Gastroesophageal sphincter (tissue), 4 donors: Measurements from ENCODE around the gene PRIM1. TPM values are rescaled to one million over a fixed set of nuclear protein-coding genes. Genes with fewer than 3 reads are reported as not detected.

Experiments
- ATAC-seq: fragments of 150-250 bp; one replicate; pipeline ENCODE4 v1.9.1; 2016; ENCODE audit warnings: mild to moderate bottlenecking, moderate library complexity
- H3K27ac ChIP-seq, 4 donors: fragments of 200-600 bp; sonication (generic) in 3 of 4; 1 replicate in 3 of 4; 2 replicates in 1 of 4; pipeline ENCODE4 v1.5.1; 2016 to 2019
- H3K27me3 ChIP-seq: fragments of 200-600 bp; sonication (generic); one replicate; pipeline ENCODE4 v1.5.1; 2019
- H3K36me3 ChIP-seq, 2 donors: fragments of 200-600 bp; sonication (generic); one replicate each; pipeline ENCODE4 v1.5.1; 2019; ENCODE audit warnings: control low read depth in 1 of 2
- H3K4me1 ChIP-seq, 3 donors: fragments of 200-600 bp; sonication (generic); 1 replicate in 2 of 3; 2 replicates in 1 of 3; pipeline ENCODE4 v1.5.1; 2016 to 2019; ENCODE audit warnings: control low read depth in 2 of 3
- H3K4me3 ChIP-seq, 2 donors: fragments of 200-600 bp; sonication (generic); one replicate each; pipeline ENCODE4 v1.5.1; 2019; ENCODE audit warnings: mild to moderate bottlenecking in 1 of 2, moderate library complexity in 1 of 2
- H3K9me3 ChIP-seq, 3 donors: fragments of 200-600 bp; sonication (generic); one replicate each; pipeline ENCODE4 v1.5.1; 2017 to 2019; ENCODE audit warnings: control low read depth in 2 of 3
- CTCF ChIP-seq, 4 experiments: fragments of 200-600 bp in 2 of 4; fragments of 450-650 bp in 2 of 4; sonication (generic) in 1 of 4; IDR thresholded peaks; one replicate each; pipeline ENCODE4 v1.5.1; 2017 to 2019; ENCODE audit warnings: antibody characterized with exemption in 4 of 4, mild to moderate bottlenecking in 2 of 4, moderate library complexity in 2 of 4
- EP300 ChIP-seq: sonication (generic); formaldehyde crosslinking; IDR thresholded peaks from one replicate; pipeline ENCODE4 v1.6.1; 2017; ENCODE audit warnings: antibody characterized with exemption, mild to moderate bottlenecking
- POLR2A ChIP-seq, 2 donors: fragments of 450-650 bp; IDR thresholded peaks; one replicate each; pipeline ENCODE4 v1.6.1; 2017; ENCODE audit warnings: antibody characterized with exemption in 2 of 2, mild to moderate bottlenecking in 2 of 2, moderate library complexity in 1 of 2
- POLR2AphosphoS5 ChIP-seq: sonication (generic); formaldehyde crosslinking; IDR thresholded peaks from one replicate; pipeline ENCODE4 v1.6.1; 2017; ENCODE audit warnings: antibody characterized with exemption
- WGBS, 2 donors: methylation state at CpG; one replicate each; pipeline ENCODE4 v1.1.5; 2018; ENCODE audit warnings: low coverage in 1 of 2; 5-methylcytosine and 5-hydroxymethylcytosine counted together
- total RNA-seq, 4 donors: library from RNA; depleted of rRNA; stranded (reverse); fragments of >200 nt; gene quantifications; one replicate each; pipeline ENCODE4 v1.1.0, GENCODE V29; 2016

Gene PRIM1
- total RNA-seq, 4 donors from 2014 or later: 2.6 to 13.0 (median 5.1) TPM

DNA sequence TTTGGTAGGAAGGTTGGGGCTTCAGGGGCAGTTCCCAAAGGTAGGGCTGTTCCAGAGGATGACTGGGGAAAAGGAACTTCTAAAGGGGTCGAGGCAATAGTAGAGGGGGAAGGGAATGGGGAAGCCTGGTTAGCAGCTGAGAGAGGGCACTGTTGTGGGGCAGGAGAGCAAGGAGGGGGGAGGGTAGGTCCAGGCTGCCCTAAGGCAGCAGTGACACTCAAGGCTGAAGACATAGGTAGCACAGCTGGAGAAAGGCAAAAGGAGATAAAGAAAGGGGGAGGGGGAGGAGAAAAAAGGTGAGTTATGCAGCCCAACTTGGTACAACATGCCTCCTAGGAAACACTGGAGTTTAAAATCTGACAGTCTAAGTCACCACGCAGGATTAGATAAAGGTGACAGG is 30.9 kb downstream of the PRIM1 start:
- H3K9me3 ChIP-seq: no peaks in the 10 kb centered on the region
- H3K27ac ChIP-seq: peak overlapping the region in 3 of 4 donors; percentile 3 to 21 (median 3)
- TF ChIP-seq POLR2A (IDR thresholded peaks at IDR 0.05) (no peak), EP300 (no peak), CTCF (IDR thresholded peaks at IDR 0.05) (no peak), POLR2AphosphoS5 (no peak)
- H3K27me3 ChIP-seq: no peaks in the 10 kb centered on the region
- no peak for ATAC-seq
- peaks cover 5 to 87% (median 49%) of the 10 kb centered on the region in 3 donors for H3K4me1 ChIP-seq
- WGBS, 2 donors: 44 to 48% methylated on average over 2 of the region's 2 CpGs
- peaks cover 0 to 54% of the 10 kb centered on the region in 2 donors for H3K36me3 ChIP-seq
- no peak overlapping the region for H3K4me3 ChIP-seq

DNA sequence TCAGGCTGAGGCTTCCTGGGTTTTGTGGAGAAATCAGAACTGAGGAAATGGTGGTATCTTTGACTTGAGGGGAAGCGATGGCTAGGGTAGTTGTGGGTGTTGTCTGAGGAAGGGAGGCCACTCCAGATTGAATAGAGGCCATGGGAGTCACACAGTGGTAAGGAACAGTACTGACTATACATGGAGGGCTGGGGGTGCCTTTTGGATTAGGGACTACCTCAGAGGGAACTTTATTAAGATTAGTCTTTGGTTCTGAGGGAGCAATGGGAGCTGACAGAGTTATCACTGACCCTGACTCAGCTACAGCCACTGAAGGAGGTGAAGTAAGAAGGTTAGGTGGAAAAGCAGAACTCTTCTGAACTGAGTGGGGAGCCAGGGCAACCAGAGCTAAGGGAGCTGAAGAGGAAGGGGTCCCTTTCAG is 31.4 kb downstream of the PRIM1 start:
- Histone ChIP-seq H3K9me3 (no peaks in the 10 kb centered on the region), H3K4me3 (no peak overlapping the region), H3K27me3 (no peaks in the 10 kb centered on the region), H3K36me3 (peaks cover 0 to 58% of the 10 kb centered on the region in 2 donors), H3K4me1 (peaks cover 5 to 87% (median 49%) of the 10 kb centered on the region in 3 donors), H3K27ac (peak overlapping the region in 2 of 4 donors; percentile 1 to 3)
- 57 to 89% methylated on average over 1 of the region's 1 CpG for WGBS, 2 donors
- ATAC-seq: no peak
- no peak for TF ChIP-seq CTCF (IDR thresholded peaks at IDR 0.05)
- TF ChIP-seq EP300: no peak
- no peak for TF ChIP-seq POLR2A (IDR thresholded peaks at IDR 0.05)
- no peak for TF ChIP-seq POLR2AphosphoS5

GRCh38 chr12:56719056-56719455 is 33.1 kb downstream of the PRIM1 start:
- ATAC-seq: no peak
- Histone ChIP-seq H3K27ac (no peak overlapping the region), H3K4me3 (no peak overlapping the region), H3K4me1 (peaks cover 5 to 89% (median 49%) of the 10 kb centered on the region in 3 donors), H3K27me3 (no peaks in the 10 kb centered on the region), H3K9me3 (no peaks in the 10 kb centered on the region), H3K36me3 (peaks cover 0 to 71% of the 10 kb centered on the region in 2 donors)
- TF ChIP-seq POLR2AphosphoS5: no peak
- TF ChIP-seq EP300: no peak
- no peak for TF ChIP-seq POLR2A (IDR thresholded peaks at IDR 0.05)

GRCh38 chr12:56718636-56719035 is 33.5 kb downstream of the PRIM1 start:
- Histone ChIP-seq H3K9me3 (no peaks in the 10 kb centered on the region), H3K4me1 (peaks cover 5 to 84% (median 46%) of the 10 kb centered on the region in 3 donors), H3K27me3 (no peaks in the 10 kb centered on the region), H3K27ac (peak overlapping the region in 1 of 4 donors; percentile 4), H3K4me3 (no peak overlapping the region), H3K36me3 (peaks cover 4 to 75% of the 10 kb centered on the region in 2 donors)
- TF ChIP-seq POLR2A (IDR thresholded peaks at IDR 0.05) (no peak), POLR2AphosphoS5 (no peak), CTCF (IDR thresholded peaks at IDR 0.05) (no peak), EP300 (no peak)
- 40 to 43% methylated on average over 1 to 3 of the region's 4 CpGs for WGBS, 2 donors
- no peak for ATAC-seq

DNA sequence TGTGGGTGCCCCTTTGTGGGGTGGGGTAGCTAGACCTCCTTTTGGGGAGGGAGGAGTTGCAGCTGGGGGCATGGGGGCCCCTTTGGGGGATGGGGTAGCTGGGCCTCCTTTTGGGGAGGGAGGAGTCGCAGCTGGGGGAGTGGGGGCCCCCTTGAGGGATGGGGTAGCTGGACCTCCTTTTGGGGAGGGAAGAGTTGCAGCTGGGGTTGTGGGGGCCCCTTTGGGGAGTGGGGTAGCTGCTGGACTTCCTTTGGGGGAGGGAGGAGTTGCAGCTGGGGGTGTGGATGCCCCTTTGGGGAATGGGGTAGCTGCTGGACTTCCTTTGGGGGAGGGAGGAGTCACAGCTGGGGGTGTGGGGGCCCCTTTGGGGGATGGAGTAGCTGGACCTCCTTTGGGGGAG is 34.0 kb downstream of the PRIM1 start:
- no peaks in the 10 kb centered on the region for H3K9me3 ChIP-seq
- peak overlapping the region in 1 of 4 donors; percentile 4 for H3K27ac ChIP-seq
- no peak overlapping the region for H3K4me3 ChIP-seq
- peaks cover 5 to 80% (median 42%) of the 10 kb centered on the region in 3 donors for H3K4me1 ChIP-seq
- WGBS, 2 donors: no CpG with 5 or more reads among the region's 1 CpG
- no peak for ATAC-seq
- H3K36me3 ChIP-seq: peaks cover 5 to 80% of the 10 kb centered on the region in 2 donors
- TF ChIP-seq POLR2A (IDR thresholded peaks at IDR 0.05): no peak
- TF ChIP-seq EP300: no peak
- TF ChIP-seq POLR2AphosphoS5: no peak
- TF ChIP-seq CTCF (IDR thresholded peaks at IDR 0.05): no peak
- H3K27me3 ChIP-seq: no peaks in the 10 kb centered on the region
